ENCODE measurements around the gene SCAF4.
"Not testable (repeated sequence)": the region's sequence is repeated elsewhere in the genome, so short reads cannot be mapped to it uniquely, and the experiment has no call there.

SCAF4 gene

GRCh38 chr21:31668651-31669491 lies 63.0 kb downstream of the SCAF4 start:
- no peak for DNase-seq

DNA sequence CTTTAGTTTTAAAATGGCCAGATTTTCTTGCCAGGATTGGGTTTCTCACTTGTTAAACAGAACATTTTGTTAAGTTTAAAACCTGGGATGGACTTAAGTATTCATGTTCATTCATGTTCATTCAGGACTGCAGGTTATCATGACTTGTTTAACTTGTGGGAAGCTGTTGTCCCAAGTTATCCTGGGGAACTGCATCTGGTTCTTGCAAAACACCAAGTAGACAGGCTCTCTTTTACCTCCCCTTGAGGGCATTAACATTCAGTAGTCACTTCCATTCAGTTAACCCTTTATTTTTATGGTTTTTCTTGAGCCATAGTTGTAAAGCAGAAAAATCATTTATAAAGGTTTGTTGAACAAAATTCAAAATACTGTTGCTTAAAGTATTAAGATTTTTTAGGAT lies 64.3 kb downstream of the SCAF4 start:
- DNase-seq, result no peak

DNA sequence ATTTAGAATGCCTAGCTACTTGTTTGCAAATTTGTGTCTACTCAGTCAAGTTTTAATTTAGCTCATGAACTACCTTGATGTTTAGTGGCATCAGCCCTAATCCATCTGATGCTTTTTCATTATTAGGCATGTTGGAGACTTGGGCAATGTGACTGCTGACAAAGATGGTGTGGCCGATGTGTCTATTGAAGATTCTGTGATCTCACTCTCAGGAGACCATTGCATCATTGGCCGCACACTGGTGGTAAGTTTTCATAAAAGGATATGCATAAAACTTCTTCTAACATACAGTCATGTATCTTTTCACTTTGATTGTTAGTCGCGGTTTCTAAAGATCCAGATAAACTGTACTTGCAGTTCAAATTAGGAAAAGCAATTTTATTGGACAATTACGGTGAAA lies 64.8 kb downstream of the SCAF4 start:
- DNase-seq, result no peak

- DNase-seq, result no peak
These were observed 65.4 kb downstream of the SCAF4 start for GRCh38 chr21:31666445-31667010.

GRCh38 chr21:31665869-31666268 lies 66.0 kb downstream of the SCAF4 start:
- not testable (repeated sequence) for DNase-seq

DNA sequence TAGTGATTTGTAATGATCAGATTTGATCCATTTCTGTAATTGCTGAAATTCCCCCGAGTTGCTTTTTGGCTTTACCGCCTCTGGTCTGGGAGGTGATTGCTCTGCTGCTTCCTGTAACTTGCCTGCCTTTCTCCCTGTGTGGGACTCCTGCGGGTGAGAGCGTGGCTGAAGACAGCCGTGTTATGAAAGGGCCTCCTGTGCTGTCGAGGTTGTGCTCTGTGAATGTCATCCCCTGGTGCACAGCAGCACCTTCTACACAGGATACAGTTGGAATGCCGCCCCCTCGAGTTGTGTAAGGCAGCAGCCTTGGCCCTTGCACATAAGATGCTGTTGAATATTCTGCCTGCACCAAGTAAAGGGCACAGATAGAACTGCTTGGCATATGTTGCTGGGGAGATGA lies 66.5 kb downstream of the SCAF4 start:
- DNase-seq, result peak; percentile 37

DNA sequence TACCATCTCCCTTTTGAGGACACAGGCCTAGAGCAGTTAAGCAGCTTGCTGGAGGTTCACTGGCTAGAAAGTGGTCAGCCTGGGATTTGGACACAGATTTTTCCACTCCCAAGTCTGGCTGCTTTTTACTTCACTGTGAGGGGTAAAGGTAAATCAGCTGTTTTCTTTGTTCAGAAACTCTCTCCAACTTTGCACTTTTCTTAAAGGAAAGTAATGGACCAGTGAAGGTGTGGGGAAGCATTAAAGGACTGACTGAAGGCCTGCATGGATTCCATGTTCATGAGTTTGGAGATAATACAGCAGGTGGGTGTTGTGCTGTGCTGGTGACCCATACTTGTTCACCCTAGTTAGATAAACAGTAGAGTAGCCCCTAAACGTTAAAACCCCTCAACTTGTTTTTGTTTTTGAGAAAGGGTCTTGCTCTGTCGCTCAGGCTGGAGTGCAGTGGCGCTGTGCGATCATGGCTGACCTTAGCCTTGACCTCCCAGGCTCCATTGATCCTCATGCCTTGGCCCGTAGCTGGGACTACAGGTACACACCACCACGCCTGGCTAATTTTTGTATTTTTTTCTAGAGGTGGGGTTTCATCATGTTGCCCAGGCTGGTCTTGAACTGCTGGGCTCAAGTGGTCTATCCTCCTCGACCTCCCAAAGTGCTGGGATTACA lies 68.2 kb downstream of the SCAF4 start:
- DNase-seq, result no peak

- no peak for DNase-seq
These were observed 71.3 kb downstream of the SCAF4 start for GRCh38 chr21:31660591-31660990.

DNA sequence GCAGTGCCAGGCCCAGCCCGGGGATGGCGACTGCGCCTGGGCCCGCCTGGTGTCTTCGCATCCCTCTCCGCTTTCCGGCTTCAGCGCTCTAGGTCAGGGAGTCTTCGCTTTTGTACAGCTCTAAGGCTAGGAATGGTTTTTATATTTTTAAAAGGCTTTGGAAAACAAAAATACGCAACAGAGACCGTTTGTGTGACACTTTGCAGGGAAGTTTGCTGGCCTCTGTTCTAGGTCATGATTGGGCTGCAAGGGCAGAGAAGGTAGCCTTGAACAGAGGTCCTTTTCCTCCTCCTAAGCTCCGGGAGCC lies 71.7 kb downstream of the SCAF4 start:
- DNase-seq, result no peak

- peak; percentile 98 for DNase-seq
These were observed 72.2 kb downstream of the SCAF4 start, which contains the start of gene SOD1 for GRCh38 chr21:31659536-31660258. Gene SOD1 (plus strand): TSS chr21:31659693. CDS start chr21:31659770, 77 bp downstream.

GRCh38 chr21:31659286-31659535 lies 72.7 kb downstream of the SCAF4 start:
- no peak for DNase-seq

DNA sequence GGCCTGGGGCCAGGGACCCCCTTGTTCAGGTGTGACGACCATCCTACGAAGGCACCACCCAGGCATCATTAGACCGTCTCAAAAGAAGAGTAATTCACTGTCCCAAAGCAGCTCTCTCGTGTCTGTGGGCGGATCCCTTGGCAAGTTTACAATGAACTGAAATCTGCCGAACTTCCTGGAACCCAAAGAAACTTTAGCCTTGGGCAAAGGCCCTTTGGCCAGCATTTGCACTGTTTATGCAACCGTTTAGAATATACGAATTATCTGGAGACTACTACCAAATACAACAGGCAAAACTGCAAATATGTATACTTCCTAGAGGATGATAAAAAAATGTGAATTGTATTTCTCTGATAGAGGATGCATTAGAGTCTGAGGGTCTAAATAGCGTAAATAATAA lies 73.9 kb downstream of the SCAF4 start:
- DNase-seq, result no peak

- peak; percentile 40 for DNase-seq
These were observed 75.5 kb downstream of the SCAF4 start for GRCh38 chr21:31656199-31657095.

GRCh38 chr21:31654821-31655580 lies 76.9 kb downstream of the SCAF4 start:
- DNase-seq, result peak; percentile 53

DNA sequence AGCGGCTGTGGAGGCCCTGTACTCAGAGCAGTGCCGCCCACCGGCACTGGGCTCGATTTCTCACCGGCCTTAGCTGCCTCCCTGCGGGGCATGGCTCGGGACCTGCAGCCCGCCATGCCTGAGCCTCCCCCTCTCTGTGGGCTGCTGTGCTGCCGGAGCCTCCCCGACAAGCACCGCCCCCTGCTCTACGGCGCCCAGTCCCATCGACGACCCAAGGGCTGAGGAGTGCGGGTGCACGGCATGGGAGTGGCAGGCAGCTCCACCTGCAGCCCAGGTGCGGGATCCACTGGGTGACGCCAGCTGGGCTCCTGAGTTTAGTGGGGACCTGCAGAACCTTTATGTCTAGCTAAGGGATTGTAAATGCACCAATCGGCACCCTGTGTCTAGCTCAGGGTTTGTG lies 77.6 kb downstream of the SCAF4 start:
- DNase-seq, result no peak

DNA sequence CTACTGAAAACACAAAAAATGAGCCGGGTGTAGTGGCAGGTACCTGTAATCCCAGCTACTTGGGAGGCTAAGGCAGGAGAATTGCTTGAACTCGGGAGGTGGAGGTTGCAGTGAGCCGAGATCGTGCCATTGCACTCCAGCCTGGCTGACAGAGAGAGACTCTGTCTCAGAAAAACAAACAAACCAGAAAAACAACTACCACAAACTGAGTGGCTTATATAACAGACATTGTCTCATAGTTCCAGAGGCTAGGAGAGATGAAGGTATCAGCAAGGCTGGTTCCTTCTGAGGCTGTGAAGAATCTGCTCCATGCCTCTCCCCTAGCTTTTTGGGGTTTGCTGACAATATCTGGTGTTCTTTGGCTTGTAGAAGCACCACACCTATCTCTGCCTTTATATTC lies 80.4 kb downstream of the SCAF4 start:
- DNase-seq, result not testable (repeated sequence)

DNA sequence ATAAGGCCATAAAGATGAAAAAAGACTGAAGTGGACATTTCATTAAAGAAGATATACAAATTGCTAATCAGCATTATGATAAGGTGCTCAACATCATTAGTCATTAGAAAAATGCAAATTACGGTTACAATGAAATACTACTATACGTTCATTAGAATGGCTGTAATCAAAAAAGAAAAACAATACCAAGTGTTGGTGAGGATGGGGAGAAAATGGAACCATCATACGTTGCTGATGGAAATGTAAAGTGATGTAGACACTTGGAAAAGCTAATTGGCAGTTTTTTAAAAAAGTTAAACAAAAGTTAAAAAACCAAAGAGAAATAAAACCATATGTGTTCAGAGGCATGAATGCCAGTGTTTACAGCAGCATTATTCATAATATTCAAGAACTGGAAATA lies 81.0 kb downstream of the SCAF4 start:
- DNase-seq, result no peak

- DNase-seq, result no peak
These were observed 84.3 kb downstream of the SCAF4 start for GRCh38 chr21:31647650-31648049.

GRCh38 chr21:31644643-31645042 lies 87.3 kb downstream of the SCAF4 start:
- no peak for DNase-seq

- no peak for DNase-seq
These were observed 90.4 kb downstream of the SCAF4 start for GRCh38 chr21:31641416-31641922.

DNA sequence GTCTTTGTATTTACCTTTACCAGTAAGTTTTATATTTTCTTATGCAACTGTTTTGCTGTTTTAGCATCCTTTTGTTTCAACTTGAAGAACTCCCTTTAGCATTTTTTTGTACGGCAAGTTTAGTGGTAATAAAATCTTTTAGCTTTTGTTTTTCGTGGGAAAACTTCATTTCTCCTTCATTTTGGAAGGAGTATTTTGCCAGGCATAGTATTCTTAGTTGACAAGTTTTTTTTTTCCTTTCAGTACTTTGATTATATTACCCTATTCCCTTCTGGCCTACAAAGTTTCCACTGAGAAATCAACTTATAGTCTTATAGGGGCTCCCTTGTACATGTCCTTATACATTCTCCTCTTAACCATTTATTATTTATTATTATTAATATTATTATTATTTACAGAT lies 95.0 kb downstream of the SCAF4 start:
- DNase-seq, result no peak

DNA sequence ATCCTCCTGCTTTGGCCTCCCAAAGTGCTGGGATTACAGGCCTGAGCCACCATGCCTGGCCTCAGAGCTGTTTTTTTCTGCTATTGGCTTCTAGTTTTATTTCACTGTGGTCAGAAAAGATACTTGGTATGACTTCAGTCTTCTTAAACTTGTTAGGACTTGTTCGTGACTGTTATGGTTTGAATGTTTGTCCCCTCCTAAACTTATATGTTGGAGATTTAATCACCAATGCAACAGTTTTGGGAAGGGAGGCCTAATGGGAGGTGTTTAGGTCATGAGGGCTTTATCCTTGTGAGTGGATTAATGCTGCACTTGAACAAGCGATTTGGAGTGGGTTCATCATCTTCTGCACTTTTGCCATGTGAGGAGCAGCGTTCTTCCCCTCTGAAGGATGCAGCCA lies 96.9 kb downstream of the SCAF4 start:
- DNase-seq, result no peak

All from CD4-positive, alpha-beta T cell treated with Interleukin-17A for 4 hours (primary cell).